PC-3 (cell line): ENCODE results near the gene GPC6.

Source experiments
- CTCF ChIP-seq: fragments of 300-600 bp; sonication (generic); conservative IDR thresholded peaks from 2 replicates; pipeline ENCODE4 v1.5.1; 2017; ENCODE audit warnings: antibody characterized with exemption, low read depth, mild to moderate bottlenecking, low read length
- EZH2 ChIP-seq: fragments of 300-600 bp; sonication (generic); IDR thresholded peaks from one replicate; pipeline ENCODE4 v1.6.1; 2017; ENCODE audit warnings: antibody characterized with exemption, mild to moderate bottlenecking, low read length; ENCODE audit not compliant: unreplicated experiment

GRCh38 chr13:93714171-93714570, 487.6 kb downstream of the GPC6 start:
- TF ChIP-seq CTCF, result no peak
- TF ChIP-seq EZH2, result no peak
